SK-N-SH treated with all-trans-retinoic acid at 6 μM for 48 hours (cell line): ENCODE measurements around the gene FNDC11.

Source experiments
- ARNTL ChIP-seq: fragments of 450-650 bp; formaldehyde crosslinking; IDR thresholded peaks from 2 replicates; pipeline ENCODE4 v1.5.0; 2020; ENCODE audit warnings: low read depth, mild to moderate bottlenecking, moderate library complexity, borderline replicate concordance
- CSDC2 ChIP-seq: fragments of 250-450 bp; sonication (Bioruptor Pico); IDR thresholded peaks from 2 replicates; pipeline ENCODE4 v1.5.0; 2020; ENCODE audit warnings: mild to moderate bottlenecking, moderate library complexity
- CSRNP3 ChIP-seq: fragments of 250-450 bp; sonication (Bioruptor Pico); IDR thresholded peaks from 2 replicates; pipeline ENCODE4 v1.5.1; 2021; ENCODE audit warnings: mild to moderate bottlenecking, moderate library complexity
- PATZ1 ChIP-seq: fragments of 250-450 bp; sonication (Bioruptor Pico); IDR thresholded peaks from 2 replicates; pipeline ENCODE4 v1.8.0; 2020; ENCODE audit warnings: mild to moderate bottlenecking, moderate library complexity, borderline replicate concordance
- TCF4 ChIP-seq: fragments of 250-450 bp; sonication (Bioruptor Pico); IDR thresholded peaks from 2 replicates; pipeline ENCODE4 v1.8.0; 2021; ENCODE audit warnings: mild to moderate bottlenecking, moderate library complexity, borderline replicate concordance
- ZFP3 ChIP-seq: fragments of 250-450 bp; sonication (Bioruptor Pico); IDR thresholded peaks from 2 replicates; pipeline ENCODE4 v1.5.0; 2020; ENCODE audit warnings: mild to moderate bottlenecking, moderate library complexity
- ZFP30 ChIP-seq: fragments of 450-650 bp; formaldehyde crosslinking; IDR thresholded peaks from 2 replicates; pipeline ENCODE4 v1.5.0; 2022; ENCODE audit warnings: mild to moderate bottlenecking, moderate library complexity
- ZNF8 ChIP-seq: fragments of 450-650 bp; formaldehyde crosslinking; IDR thresholded peaks from 2 replicates; pipeline ENCODE4 v1.5.0; 2020; ENCODE audit warnings: mild to moderate bottlenecking, moderate library complexity
- TF ChIP-seq, protein P1 (sequence below): fragments of 250-450 bp; sonication (Bioruptor Pico); IDR thresholded peaks from 2 replicates; pipeline ENCODE4 v1.5.1; 2020; ENCODE audit warnings: low read depth, mild to moderate bottlenecking, moderate library complexity

DNA sequence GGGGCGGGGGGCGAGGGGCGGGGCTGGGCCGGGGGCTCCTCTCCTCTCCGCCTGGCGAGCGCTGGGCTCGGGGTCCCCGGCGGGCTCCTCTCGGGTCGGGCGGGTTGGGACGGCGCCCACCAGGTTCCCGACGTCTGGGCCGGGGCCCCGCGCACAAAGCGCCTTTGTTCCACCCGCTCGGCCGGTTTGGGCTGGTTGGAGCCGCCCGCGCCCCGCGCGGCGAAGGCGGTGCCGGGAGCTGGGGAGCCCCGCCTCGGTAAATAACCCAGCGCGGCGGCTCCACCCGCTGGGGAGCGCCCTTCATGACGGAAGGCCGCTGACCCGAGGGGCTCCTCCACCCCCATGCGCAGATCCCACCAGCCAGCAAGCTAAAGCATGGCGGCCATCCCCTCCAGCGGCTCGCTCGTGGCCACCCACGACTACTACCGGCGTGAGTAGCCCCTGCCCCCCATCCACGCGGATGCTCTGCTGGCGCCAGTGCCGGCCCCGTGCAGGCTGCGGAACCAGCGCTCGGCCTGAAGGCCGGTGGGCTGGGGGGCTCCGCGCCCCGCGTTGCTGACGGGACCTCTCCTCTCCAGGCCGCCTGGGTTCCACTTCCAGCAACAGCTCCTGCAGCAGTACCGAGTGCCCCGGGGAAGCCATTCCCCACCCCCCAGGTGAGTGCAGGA, 32.9 kb upstream of the FNDC11 start:
- TF ChIP-seq PATZ1 (CRISPR knock-in tag): no peak
- TF ChIP-seq ZNF8: no peak
- TF ChIP-seq, protein P1, sequence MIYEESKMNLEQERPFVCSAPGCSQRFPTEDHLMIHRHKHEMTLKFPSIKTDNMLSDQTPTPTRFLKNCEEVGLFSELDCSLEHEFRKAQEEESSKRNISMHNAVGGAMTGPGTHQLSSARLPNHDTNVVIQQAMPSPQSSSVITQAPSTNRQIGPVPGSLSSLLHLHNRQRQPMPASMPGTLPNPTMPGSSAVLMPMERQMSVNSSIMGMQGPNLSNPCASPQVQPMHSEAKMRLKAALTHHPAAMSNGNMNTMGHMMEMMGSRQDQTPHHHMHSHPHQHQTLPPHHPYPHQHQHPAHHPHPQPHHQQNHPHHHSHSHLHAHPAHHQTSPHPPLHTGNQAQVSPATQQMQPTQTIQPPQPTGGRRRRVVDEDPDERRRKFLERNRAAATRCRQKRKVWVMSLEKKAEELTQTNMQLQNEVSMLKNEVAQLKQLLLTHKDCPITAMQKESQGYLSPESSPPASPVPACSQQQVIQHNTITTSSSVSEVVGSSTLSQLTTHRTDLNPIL (CRISPR knock-in tag): no peak
- TF ChIP-seq ZFP3 (CRISPR knock-in tag): no peak
- TF ChIP-seq ARNTL: no peak
- no peak for TF ChIP-seq TCF4
- TF ChIP-seq CSRNP3: no peak
- TF ChIP-seq ZFP30: no peak
- TF ChIP-seq CSDC2: no peak
